CD14-positive monocyte (primary cell): ENCODE data around the gene SAP30. TPM values are rescaled to one million over a fixed set of nuclear protein-coding genes. Genes with fewer than 3 reads are reported as not detected.
A peak's percentile ranks its signal among the peaks of the same experiment; 100 is the strongest.

ENCODE experiments used
- DNase-seq, 3 donors: peaks; one replicate each; pipeline ENCODE4 v3.0.0-alpha.2; 2011 to 2022
- H2AFZ ChIP-seq: 2 replicates; pipeline ENCODE4 v1.6.0; 2012; ENCODE audit warnings: mild to moderate bottlenecking, low read depth, low read length, inconsistent platforms; ENCODE audit not compliant: insufficient read depth, poor library complexity, severe bottlenecking
- H3K27ac ChIP-seq, 2 donors: 1 replicate in 1 of 2; 2 replicates in 1 of 2; pipeline ENCODE4 v1.5.1; 2012 to 2013; ENCODE audit warnings: low read length in 2 of 2, control low read depth in 1 of 2, inconsistent platforms in 1 of 2, low read depth in 1 of 2, mild to moderate bottlenecking in 1 of 2
- H3K27me3 ChIP-seq, 2 donors: one replicate each; pipeline versions ENCODE4 v1.6.0 to v1.6.1; 2011 to 2013; ENCODE audit warnings: low read length in 2 of 2; ENCODE audit not compliant: control insufficient read depth in 2 of 2, insufficient read depth in 2 of 2
- H3K36me3 ChIP-seq, 2 donors: replicated peaks in 1 of 2; 1 replicate in 1 of 2; 2 replicates in 1 of 2; pipeline versions ENCODE4 v1.5.1 to v1.6.1; 2012 to 2013; ENCODE audit warnings: low read length in 2 of 2, control low read depth in 1 of 2, inconsistent platforms in 1 of 2, mild to moderate bottlenecking in 1 of 2; ENCODE audit not compliant: insufficient read depth in 2 of 2, control insufficient read depth in 1 of 2
- H3K4me1 ChIP-seq, 2 donors: 1 replicate in 1 of 2; 2 replicates in 1 of 2; pipeline versions ENCODE4 v1.5.1 to v1.6.1; 2012 to 2013; ENCODE audit warnings: low read length in 2 of 2, control low read depth in 1 of 2, inconsistent platforms in 1 of 2, mild to moderate bottlenecking in 1 of 2, moderate library complexity in 1 of 2; ENCODE audit not compliant: insufficient read depth in 2 of 2, control insufficient read depth in 1 of 2
- H3K4me2 ChIP-seq: replicated peaks from 2 replicates; pipeline ENCODE3; 2012; ENCODE audit warnings: low read length, moderate library complexity, mild to moderate bottlenecking; ENCODE audit not compliant: poor library complexity, severe bottlenecking; ENCODE audit errors: extremely low read depth
- H3K4me3 ChIP-seq, 3 experiments: fragments of 200-600 bp in 1 of 3; sonication (generic) in 1 of 3; replicated peaks in 1 of 3; 1 replicate in 2 of 3; 2 replicates in 1 of 3; pipeline ENCODE4 v1.5.1; 2011 to 2013; ENCODE audit warnings: low read length in 3 of 3, mild to moderate bottlenecking in 3 of 3, control low read depth in 2 of 3, low read depth in 2 of 3, inconsistent platforms in 1 of 3, moderate library complexity in 1 of 3
- H3K79me2 ChIP-seq: 2 replicates; pipeline ENCODE4 v1.6.0; 2012; ENCODE audit warnings: mild to moderate bottlenecking, control low read depth, inconsistent platforms, low read length, moderate library complexity; ENCODE audit not compliant: insufficient read depth
- H3K9ac ChIP-seq: 2 replicates; pipeline ENCODE4 v1.6.0; 2017; ENCODE audit warnings: low read length, mild to moderate bottlenecking; ENCODE audit not compliant: insufficient read depth, poor library complexity, severe bottlenecking
- H3K9me3 ChIP-seq, 2 donors: replicated peaks in 1 of 2; 1 replicate in 1 of 2; 2 replicates in 1 of 2; pipeline versions ENCODE4 v1.5.1 to v1.6.1; 2012 to 2013; ENCODE audit warnings: low read length in 2 of 2, control low read depth in 1 of 2; ENCODE audit not compliant: control insufficient read depth in 1 of 2, insufficient read depth in 1 of 2
- H4K20me1 ChIP-seq: 2 replicates; pipeline ENCODE4 v1.6.0; 2012; ENCODE audit warnings: mild to moderate bottlenecking, low read length, control low read depth, moderate library complexity; ENCODE audit not compliant: insufficient read depth
- H3K27ac Mint-ChIP-seq, 7 donors: one replicate each; pipeline ENCODE4 v1.8.0; 2020; ENCODE audit warnings: mild to moderate bottlenecking in 7 of 7, mixed read lengths in 7 of 7, moderate library complexity in 6 of 7, inconsistent platforms in 2 of 7
- H3K27me3 Mint-ChIP-seq, 3 donors: one replicate each; pipeline ENCODE4 v1.8.0; 2021 to 2022; ENCODE audit warnings: low read depth in 3 of 3, mild to moderate bottlenecking in 3 of 3, mixed read lengths in 3 of 3, moderate library complexity in 3 of 3, inconsistent platforms in 1 of 3
- H3K36me3 Mint-ChIP-seq, 2 donors: one replicate each; pipeline ENCODE4 v1.8.0; 2020; ENCODE audit warnings: mixed read lengths in 2 of 2, inconsistent platforms in 1 of 2, mild to moderate bottlenecking in 1 of 2
- H3K4me1 Mint-ChIP-seq: one replicate; pipeline ENCODE4 v1.8.0; 2020; ENCODE audit warnings: mild to moderate bottlenecking, mixed read lengths
- H3K4me3 Mint-ChIP-seq, 2 donors: one replicate each; pipeline ENCODE4 v1.8.0; 2020; ENCODE audit warnings: mild to moderate bottlenecking in 2 of 2, mixed read lengths in 2 of 2, moderate library complexity in 1 of 2
- H3K9me3 Mint-ChIP-seq, 7 donors: one replicate each; pipeline ENCODE4 v1.8.0; 2020 to 2022; ENCODE audit warnings: mixed read lengths in 7 of 7, mild to moderate bottlenecking in 6 of 7, moderate library complexity in 6 of 7, inconsistent platforms in 2 of 7
- WGBS: methylation state at CpG from one replicate; pipeline ENCODE4 v1.1.5; 2013; ENCODE audit warnings: missing lambda C conversion rate; ENCODE audit not compliant: insufficient coverage; 5-methylcytosine and 5-hydroxymethylcytosine counted together
- intact Hi-C, 2 donors: fragments of 100-400 bp; cut with micrococcal nuclease; formaldehyde crosslinking; loops; one replicate each; pipeline versions ENCODE4 v1.15.0 to v1.15.1; 2023
- polyA plus RNA-seq, 3 donors: library from polyadenylated mRNA; depleted of rRNA in 1 of 3; unstranded in 2 of 3; stranded (reverse) in 1 of 3; fragments of 300-500 nt in 2 of 3; fragments of >200 nt in 1 of 3; fragmentation: Illumina TruSeq in 2 of 3; gene quantifications; 1 replicate in 2 of 3; 2 replicates in 1 of 3; pipeline ENCODE4 v1.2.3, GENCODE V29; 2012 to 2021
- TF ChIP-seq, protein P1 (sequence below): fragments of 200-600 bp; IDR thresholded peaks from one replicate; pipeline ENCODE4 v1.8.0; 2022; ENCODE audit warnings: antibody characterized with exemption, mild to moderate bottlenecking

Gene SAP30
- polyA plus RNA-seq, 3 donors: 16.5 to 32.2 (median 21.8) TPM

DNA sequence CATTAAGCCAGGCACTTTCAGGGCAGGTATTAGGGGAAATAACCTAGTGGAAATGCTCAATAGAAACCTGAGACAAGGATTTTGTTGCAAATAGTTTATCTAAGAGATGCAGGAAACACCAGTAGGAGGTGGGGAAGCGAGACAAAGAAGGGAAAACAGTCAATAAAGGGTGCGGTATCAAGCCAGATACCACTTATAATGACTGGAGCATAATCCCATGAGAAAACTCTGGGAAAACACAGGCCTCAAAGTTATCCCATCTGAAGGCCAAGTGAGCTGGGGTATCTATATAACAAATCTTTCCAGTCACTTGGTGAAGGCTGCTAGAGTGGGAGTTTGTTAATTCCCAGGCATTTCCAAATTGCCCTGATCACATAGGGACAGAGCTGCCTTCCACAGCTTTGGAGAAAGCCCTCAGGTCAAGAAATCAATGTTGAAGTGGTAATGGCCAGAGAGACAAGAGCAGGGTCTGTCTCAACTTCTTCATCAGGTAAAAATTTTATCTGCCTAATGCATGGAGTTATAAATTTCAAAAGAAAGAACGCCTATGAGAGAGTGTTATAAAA lies 26.8 kb upstream of the SAP30 start:
- no peaks in the 10 kb centered on the region for H3K4me1 ChIP-seq
- no peaks in the 10 kb centered on the region for H3K9me3 ChIP-seq
- H3K36me3 ChIP-seq: no peaks in the 10 kb centered on the region
- no peak overlapping the region for H3K27ac ChIP-seq
- Mint-ChIP-seq H3K4me1 (peaks cover 13% of the 10 kb centered on the region), H3K4me3 (no peak overlapping the region), H3K36me3 (no peaks in the 10 kb centered on the region), H3K27me3 (peaks cover 0 to 4% (median 2%) of the 10 kb centered on the region in 3 donors), H3K27ac (no peak overlapping the region), H3K9me3 (peaks cover 0 to 3% (median 0%) of the 10 kb centered on the region in 7 donors)
- WGBS: no CpG with 5 or more reads among the region's 3 CpGs
- no peak overlapping the region for H3K9ac ChIP-seq
- peak overlapping the region; percentile 20 for H2AFZ ChIP-seq
- H4K20me1 ChIP-seq: no peaks in the 10 kb centered on the region
- TF ChIP-seq, protein P1, sequence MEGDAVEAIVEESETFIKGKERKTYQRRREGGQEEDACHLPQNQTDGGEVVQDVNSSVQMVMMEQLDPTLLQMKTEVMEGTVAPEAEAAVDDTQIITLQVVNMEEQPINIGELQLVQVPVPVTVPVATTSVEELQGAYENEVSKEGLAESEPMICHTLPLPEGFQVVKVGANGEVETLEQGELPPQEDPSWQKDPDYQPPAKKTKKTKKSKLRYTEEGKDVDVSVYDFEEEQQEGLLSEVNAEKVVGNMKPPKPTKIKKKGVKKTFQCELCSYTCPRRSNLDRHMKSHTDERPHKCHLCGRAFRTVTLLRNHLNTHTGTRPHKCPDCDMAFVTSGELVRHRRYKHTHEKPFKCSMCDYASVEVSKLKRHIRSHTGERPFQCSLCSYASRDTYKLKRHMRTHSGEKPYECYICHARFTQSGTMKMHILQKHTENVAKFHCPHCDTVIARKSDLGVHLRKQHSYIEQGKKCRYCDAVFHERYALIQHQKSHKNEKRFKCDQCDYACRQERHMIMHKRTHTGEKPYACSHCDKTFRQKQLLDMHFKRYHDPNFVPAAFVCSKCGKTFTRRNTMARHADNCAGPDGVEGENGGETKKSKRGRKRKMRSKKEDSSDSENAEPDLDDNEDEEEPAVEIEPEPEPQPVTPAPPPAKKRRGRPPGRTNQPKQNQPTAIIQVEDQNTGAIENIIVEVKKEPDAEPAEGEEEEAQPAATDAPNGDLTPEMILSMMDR: no peak
- intact Hi-C loops: no loop called here
- H3K27me3 ChIP-seq: no peaks in the 10 kb centered on the region
- H3K4me3 ChIP-seq: no peak overlapping the region
- H3K4me2 ChIP-seq: no peak overlapping the region
- DNase-seq: no peak
- H3K79me2 ChIP-seq: no peaks in the 10 kb centered on the region

GRCh38 chr4:173345648-173346047 lies 25.1 kb upstream of the SAP30 start:
- Mint-ChIP-seq H3K4me1 (peaks cover 13% of the 10 kb centered on the region), H3K36me3 (no peaks in the 10 kb centered on the region), H3K27me3 (peaks cover 0 to 2% (median under 1%) of the 10 kb centered on the region in 3 donors), H3K4me3 (peak overlapping the region; percentile 58 to 85), H3K27ac (peak overlapping the region in 2 of 7 donors; percentile 27 to 74), H3K9me3 (peaks cover 0 to 3% (median under 1%) of the 10 kb centered on the region in 7 donors)
- no peaks in the 10 kb centered on the region for H3K9me3 ChIP-seq
- no peaks in the 10 kb centered on the region for H3K4me1 ChIP-seq
- intact Hi-C loops: no loop called here
- no peaks in the 10 kb centered on the region for H3K36me3 ChIP-seq
- H3K9ac ChIP-seq: no peak overlapping the region
- H3K79me2 ChIP-seq: no peaks in the 10 kb centered on the region
- TF ChIP-seq, protein P1: no peak
- H2AFZ ChIP-seq: peak overlapping the region; percentile 15
- H3K27me3 ChIP-seq: no peaks in the 10 kb centered on the region
- no CpG with 5 or more reads among the region's 2 CpGs for WGBS
- no peak overlapping the region for H3K27ac ChIP-seq
- peak overlapping the region in 1 of 3 experiments; percentile 37 for H3K4me3 ChIP-seq
- DNase-seq: peak in 1 of 3 donors; percentile 20
- H4K20me1 ChIP-seq: no peaks in the 10 kb centered on the region
- H3K4me2 ChIP-seq: peak overlapping the region; percentile 54
